Lower leg skin (tissue), 4 donors: Measurements from ENCODE around the gene PDE7B. TPM values are rescaled to one million over a fixed set of nuclear protein-coding genes. Genes with fewer than 3 reads are reported as not detected.

ENCODE experiments used
- DNase-seq, 2 donors: peaks; one replicate each; pipeline ENCODE4 v3.0.0-alpha.2; 2019; ENCODE audit warnings: low spot score in 2 of 2
- H3K4me3 ChIP-seq: fragments of 200-600 bp; sonication (generic); 2 replicates; pipeline ENCODE4 v1.5.1; 2017; ENCODE audit warnings: mild to moderate bottlenecking, low read depth; ENCODE audit not compliant: poor library complexity, severe bottlenecking
- POLR2A ChIP-seq, 2 donors: fragments of 450-650 bp; IDR thresholded peaks; one replicate each; pipeline ENCODE4 v1.6.1; 2016 to 2017; ENCODE audit warnings: antibody characterized with exemption in 2 of 2, mild to moderate bottlenecking in 1 of 2, moderate library complexity in 1 of 2
- WGBS, 2 donors: methylation state at CpG; one replicate each; pipeline ENCODE4 v1.1.5; 2018; 5-methylcytosine and 5-hydroxymethylcytosine counted together
- intact Hi-C: fragments of 100-400 bp; cut with DNase I; formaldehyde crosslinking; loops from one replicate; pipeline ENCODE4 v1.15.0; 2023; ENCODE audit warnings: low total_unique reads
- total RNA-seq, 4 donors: library from RNA; depleted of rRNA; stranded (reverse); fragments of >200 nt; gene quantifications; one replicate each; pipeline ENCODE4 v1.1.0, GENCODE V29; 2016
- TF ChIP-seq, protein P1 (sequence below), 3 donors: fragments of 450-650 bp; IDR thresholded peaks; one replicate each; pipeline ENCODE4 v1.5.1; 2016; ENCODE audit warnings: antibody characterized with exemption in 3 of 3, mild to moderate bottlenecking in 3 of 3, moderate library complexity in 2 of 3

PDE7B gene
- total RNA-seq, 4 donors from 2014 or later = 0.30 to 1.5 (median 0.89) TPM

DNA sequence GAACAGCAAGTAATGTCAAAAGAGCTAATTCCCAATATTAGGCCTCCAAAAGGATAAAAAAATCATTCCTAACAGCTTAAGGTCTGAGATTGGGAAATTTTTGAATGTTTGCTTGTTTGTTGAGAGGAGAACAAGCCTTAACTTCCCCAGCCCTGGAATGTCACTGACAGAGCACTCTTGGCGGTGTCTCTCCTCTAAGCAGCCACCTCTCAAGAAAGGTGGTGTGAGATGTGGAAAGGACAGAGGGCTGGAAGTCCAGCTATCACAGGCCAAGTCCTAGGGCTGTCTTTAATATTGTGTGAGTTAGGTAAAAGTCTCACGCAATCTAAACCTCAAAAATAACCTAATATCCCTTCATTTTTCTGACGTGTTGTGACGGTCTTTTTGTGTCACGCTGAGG lies 297.0 kb downstream of the PDE7B start:
- 91 to 95% methylated on average over 5 of the region's 5 CpGs for WGBS, 2 donors

DNA sequence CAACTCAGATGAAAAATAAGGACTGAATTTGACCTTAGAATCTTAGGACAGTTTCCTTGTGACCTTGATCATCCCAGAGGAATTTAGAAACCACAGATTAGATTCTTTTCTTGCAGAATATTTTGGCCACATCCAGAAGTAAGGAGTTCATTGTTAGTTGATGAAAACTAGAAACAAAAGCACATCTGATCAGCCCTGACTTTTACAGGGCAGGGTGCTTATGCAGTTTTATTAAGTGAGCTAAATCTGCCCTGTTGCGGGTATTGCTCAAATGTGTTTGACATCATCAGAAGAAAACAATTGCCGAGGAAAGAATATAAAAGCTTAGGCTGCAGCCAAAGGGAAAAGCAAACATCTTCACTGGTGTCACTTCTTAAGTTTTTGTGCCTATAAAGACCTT lies 297.8 kb downstream of the PDE7B start:
- DNase-seq = no peak
- intact Hi-C loops = no loop called here
- TF ChIP-seq, protein P1, sequence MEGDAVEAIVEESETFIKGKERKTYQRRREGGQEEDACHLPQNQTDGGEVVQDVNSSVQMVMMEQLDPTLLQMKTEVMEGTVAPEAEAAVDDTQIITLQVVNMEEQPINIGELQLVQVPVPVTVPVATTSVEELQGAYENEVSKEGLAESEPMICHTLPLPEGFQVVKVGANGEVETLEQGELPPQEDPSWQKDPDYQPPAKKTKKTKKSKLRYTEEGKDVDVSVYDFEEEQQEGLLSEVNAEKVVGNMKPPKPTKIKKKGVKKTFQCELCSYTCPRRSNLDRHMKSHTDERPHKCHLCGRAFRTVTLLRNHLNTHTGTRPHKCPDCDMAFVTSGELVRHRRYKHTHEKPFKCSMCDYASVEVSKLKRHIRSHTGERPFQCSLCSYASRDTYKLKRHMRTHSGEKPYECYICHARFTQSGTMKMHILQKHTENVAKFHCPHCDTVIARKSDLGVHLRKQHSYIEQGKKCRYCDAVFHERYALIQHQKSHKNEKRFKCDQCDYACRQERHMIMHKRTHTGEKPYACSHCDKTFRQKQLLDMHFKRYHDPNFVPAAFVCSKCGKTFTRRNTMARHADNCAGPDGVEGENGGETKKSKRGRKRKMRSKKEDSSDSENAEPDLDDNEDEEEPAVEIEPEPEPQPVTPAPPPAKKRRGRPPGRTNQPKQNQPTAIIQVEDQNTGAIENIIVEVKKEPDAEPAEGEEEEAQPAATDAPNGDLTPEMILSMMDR (IDR thresholded peaks at IDR 0.05) = no peak
- H3K4me3 ChIP-seq = no peak overlapping the region
- WGBS, 2 donors = 77% methylated on average over 2 of the region's 2 CpGs

More for the DNA sequence above, 297.0 kb downstream of the PDE7B start:
- no peak for DNase-seq
- intact Hi-C loops = no loop called here
- H3K4me3 ChIP-seq = no peak overlapping the region
- TF ChIP-seq, protein P1 (IDR thresholded peaks at IDR 0.05) = no peak
- TF ChIP-seq POLR2A (IDR thresholded peaks at IDR 0.05) = no peak

DNA sequence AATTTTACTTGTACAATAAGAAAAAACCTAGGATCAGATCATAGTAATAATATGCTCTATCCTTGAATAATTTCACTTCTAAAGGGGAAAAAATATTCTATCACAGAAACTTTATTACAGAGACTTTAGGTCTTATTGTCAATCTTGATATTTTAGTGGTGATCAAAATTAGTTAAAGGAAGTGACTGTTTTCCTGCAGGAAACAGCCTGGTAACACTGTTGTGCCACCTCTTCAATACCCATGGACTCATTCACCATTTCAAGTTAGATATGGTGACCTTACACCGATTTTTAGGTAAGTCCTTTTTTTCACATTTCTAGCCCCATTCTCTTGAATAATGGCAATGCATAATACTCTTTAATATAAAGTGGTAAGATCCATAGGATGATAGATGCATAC lies 299.5 kb downstream of the PDE7B start:
- intact Hi-C loops = no loop called here
- TF ChIP-seq, protein P1 (IDR thresholded peaks at IDR 0.05) = no peak
- no peak for TF ChIP-seq POLR2A (IDR thresholded peaks at IDR 0.05)
- H3K4me3 ChIP-seq = no peak overlapping the region
- WGBS, 2 donors = 81 to 89% methylated on average over 1 of the region's 1 CpG
- no peak for DNase-seq

DNA sequence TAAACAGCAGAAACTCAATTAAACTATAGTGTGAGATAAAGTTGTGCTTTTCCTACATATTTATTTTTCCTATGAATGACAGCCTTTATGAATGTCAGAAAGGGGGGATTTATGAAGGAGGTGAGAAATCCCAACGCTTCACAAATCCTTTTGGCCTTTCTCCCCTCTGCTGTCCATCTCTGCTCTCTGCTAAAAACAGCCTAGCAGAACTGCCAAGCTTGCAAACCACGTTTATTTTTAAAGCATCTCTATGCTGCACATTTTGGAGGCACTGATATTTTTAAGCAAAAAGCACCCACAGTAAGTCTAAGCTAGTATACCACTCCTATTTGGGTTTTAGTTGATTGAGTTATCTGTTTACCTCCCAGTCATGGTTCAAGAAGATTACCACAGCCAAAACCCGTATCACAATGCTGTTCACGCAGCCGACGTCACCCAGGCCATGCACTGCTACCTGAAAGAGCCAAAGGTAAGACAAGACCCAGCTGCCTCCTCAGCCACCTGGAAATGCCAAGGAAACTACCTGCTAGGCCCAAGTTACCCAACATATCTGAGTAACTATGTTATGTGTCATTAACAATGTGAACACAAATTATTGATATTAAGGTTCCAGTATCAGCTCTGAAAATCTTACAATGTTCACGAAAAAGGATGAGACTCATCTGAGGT lies 302.3 kb downstream of the PDE7B start:
- intact Hi-C loops = no loop called here
- 92 to 93% methylated on average over 7 of the region's 7 CpGs for WGBS, 2 donors
- H3K4me3 ChIP-seq = no peak overlapping the region
- no peak for TF ChIP-seq POLR2A (IDR thresholded peaks at IDR 0.05)
- TF ChIP-seq, protein P1 (IDR thresholded peaks at IDR 0.05) = no peak
- DNase-seq = no peak

DNA sequence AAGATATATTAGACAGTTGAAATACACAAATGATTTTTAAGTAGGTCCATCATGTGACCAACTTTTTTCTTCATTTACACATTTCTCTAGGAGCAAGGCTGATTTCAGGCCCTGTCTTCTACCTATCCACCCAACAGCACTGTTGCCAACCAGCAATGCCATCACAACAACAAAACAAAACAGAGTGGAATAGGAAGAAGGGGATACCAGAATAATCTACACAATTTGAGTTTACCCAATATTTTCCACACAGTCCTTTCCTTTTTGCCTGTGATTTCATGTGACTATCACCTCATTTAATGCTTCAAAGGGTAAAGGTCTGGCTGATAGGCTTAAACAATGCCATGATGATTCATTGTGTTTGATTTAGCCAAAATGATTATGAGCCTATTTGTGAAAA lies 303.7 kb downstream of the PDE7B start:
- DNase-seq = no peak
- H3K4me3 ChIP-seq = no peak overlapping the region
- intact Hi-C loops = no loop called here
- no peak for TF ChIP-seq POLR2A (IDR thresholded peaks at IDR 0.05)
- TF ChIP-seq, protein P1 (IDR thresholded peaks at IDR 0.05) = no peak

DNA sequence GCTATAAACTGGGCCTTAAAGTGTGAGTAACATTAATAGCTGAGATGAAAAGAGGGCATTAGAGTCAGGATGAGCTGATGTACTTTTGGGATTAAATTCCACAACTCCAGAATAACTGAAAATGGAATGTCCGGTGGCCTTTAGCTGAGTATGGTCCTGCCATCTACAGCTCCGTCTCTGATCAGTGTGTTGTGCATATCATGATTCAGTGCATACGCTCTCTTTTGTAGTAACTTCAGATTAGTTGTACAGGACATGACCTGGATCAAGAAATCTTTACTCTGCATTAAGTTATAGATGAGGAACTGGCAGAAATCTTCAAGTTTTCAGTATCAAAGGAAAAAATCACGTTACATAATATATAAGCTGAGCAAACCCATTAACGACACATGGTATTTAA lies 306.2 kb downstream of the PDE7B start:
- H3K4me3 ChIP-seq = no peak overlapping the region
- intact Hi-C loops = no loop called here
- TF ChIP-seq POLR2A (IDR thresholded peaks at IDR 0.05) = no peak
- TF ChIP-seq, protein P1 (IDR thresholded peaks at IDR 0.05) = no peak
- WGBS, 2 donors = 96% methylated on average over 5 of the region's 5 CpGs
- DNase-seq = no peak
